ENCODE data around the gene GABRP. TPM values are rescaled to one million over a fixed set of nuclear protein-coding genes. Genes with fewer than 3 reads are reported as not detected.
A peak's percentile ranks its signal among the peaks of the same experiment; 100 is the strongest.

GABRP gene
- total RNA-seq, 1 experiment from 2014 or later: not detected

DNA sequence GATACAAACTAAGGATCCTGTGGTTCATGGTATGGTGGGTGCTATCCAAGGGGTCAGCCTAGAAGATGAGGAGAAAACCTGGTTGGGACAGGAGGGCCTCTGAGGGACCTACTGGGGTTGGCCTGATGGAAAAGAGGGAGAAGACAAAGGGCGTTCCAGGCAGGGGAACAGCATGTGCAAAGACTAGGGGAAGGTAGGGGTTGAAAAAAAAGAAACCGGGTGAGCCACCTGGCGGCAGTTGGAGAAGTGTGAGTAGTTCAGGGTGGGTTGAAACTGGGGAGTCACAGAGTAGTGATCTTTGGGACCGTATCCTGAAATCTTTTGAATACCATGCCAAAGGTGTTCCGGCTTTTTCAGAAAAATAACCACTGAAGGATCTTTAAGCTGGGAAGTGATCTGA lies 8.7 kb upstream of the GABRP start:
- in situ Hi-C loops (cut with HindIII; ENCODE audit: low pct_unique_long_range_greater_than_20kb, low sequenced_read_pairs): no loop called here
- no peak for DNase-seq (ENCODE audit: low read depth, low spot score)

GRCh38 chr5:170781946-170782345 lies 1.6 kb upstream of the GABRP start:
- in situ Hi-C loops (cut with HindIII; ENCODE audit: low pct_unique_long_range_greater_than_20kb, low sequenced_read_pairs): no loop called here
- no peak for DNase-seq (ENCODE audit: low read depth, low spot score)

DNA sequence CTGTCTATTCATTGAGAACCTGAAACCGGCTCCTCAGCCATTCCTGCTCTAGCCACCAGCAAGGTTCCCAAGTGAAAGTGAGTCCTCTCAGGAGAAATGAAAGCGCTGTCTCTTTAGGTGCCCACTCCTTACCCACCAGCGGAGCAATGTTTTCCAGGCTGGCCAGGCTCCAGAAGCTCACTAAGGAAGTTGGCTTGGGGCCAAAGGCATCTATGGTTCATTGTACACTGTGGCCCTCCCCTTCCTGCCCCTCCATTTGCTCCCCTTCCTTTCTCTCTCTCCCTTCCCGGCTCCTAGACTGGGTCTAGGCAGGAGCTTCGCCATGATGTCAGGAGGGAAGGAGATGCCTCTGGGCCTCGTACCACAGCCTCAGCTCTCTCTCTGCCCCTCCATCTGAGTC lies 1.1 kb upstream of the GABRP start:
- peak; percentile 14 for DNase-seq (ENCODE audit: low read depth, low spot score)

DNA sequence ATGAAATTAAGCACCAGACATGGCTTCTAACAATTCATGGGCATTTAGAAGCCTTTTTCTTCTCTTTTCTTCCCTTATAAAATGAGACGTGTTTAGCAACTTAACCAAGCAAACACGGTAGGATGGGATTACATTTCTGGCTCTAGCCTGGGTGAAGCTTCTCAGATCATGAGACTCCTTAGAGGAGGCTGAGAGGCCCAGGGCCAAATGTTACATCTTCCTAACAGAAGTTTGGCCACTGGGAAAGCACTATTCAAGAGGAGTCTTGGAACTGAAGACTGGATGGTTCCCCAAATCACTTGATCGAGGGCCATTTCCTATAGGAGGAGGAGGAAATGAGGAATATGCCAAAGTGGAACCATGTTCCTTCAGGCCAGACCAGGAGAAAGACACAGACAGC lies 1.9 kb downstream of the GABRP start:
- in situ Hi-C loops (cut with HindIII; ENCODE audit: low pct_unique_long_range_greater_than_20kb, low sequenced_read_pairs): no loop called here

More for the DNA sequence above, 1.1 kb upstream of the GABRP start:
- in situ Hi-C loops (cut with HindIII; ENCODE audit: low pct_unique_long_range_greater_than_20kb, low sequenced_read_pairs): no loop called here

DNA sequence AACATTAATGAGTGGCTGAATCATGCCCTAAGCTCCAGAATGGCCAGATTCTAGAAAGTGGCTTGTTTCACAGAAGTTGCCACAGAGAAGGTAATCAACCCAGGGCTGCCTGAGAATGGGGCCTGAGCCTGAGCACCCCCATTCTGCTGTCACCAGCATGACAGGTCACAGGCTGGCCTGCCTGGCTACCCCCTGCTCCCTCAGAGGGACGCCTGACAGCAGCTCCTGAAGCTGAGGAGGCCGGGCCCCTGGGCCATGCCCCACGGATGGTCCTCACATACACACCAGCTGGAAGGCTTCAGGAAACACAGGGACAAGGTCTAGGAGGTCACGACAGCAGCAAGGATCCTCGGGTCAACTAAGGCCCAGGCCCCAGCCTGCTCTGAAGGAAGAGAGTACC lies 3.7 kb downstream of the GABRP start:
- in situ Hi-C loops (cut with HindIII; ENCODE audit: low pct_unique_long_range_greater_than_20kb, low sequenced_read_pairs): no loop called here
- DNase-seq (ENCODE audit: low read depth, low spot score): no peak

More for the DNA sequence above, 1.9 kb downstream of the GABRP start:
- DNase-seq (ENCODE audit: low read depth, low spot score): no peak

DNA sequence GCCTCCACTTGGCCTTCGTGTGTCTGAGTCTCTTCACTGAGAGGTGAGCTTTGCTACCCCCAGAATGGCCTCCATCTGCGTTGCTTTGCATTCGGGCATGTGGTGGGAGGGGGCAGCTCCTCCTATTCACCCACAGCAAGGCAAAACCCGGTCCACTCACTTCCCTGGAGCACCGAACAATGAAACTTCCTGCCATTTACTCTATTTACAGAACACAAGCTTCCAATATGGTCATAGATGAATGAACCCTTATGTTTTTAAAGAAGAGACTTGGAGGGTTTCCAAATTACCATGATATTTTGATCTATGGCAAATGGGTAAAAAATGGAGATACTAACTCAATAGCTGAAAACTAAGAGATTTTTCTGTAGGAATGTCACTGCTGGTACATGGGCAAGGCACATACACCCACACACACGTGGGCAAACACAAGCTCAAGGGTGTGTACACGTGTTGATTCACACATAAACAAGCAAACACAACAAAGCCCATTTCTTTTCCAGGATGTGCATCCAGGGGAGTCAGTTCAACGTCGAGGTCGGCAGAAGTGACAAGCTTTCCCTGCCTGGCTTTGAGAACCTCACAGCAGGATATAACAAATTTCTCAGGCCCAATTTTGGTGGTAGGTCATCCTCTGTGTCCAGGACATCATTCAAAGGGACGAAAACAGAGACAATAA lies 5.2 kb downstream of the GABRP start:
- peak; percentile 7 for DNase-seq (ENCODE audit: low read depth, low spot score)
- in situ Hi-C loops (cut with HindIII; ENCODE audit: low pct_unique_long_range_greater_than_20kb, low sequenced_read_pairs): no loop called here

- in situ Hi-C loops (cut with HindIII; ENCODE audit: low pct_unique_long_range_greater_than_20kb, low sequenced_read_pairs): no loop called here
- peak; percentile 81 for DNase-seq (ENCODE audit: low read depth, low spot score)
These were observed 7.9 kb downstream of the GABRP start for GRCh38 chr5:170791325-170791954.

GRCh38 chr5:170792878-170793277 lies 9.4 kb downstream of the GABRP start:
- DNase-seq (ENCODE audit: low read depth, low spot score): no peak
- in situ Hi-C loops (cut with HindIII; ENCODE audit: low pct_unique_long_range_greater_than_20kb, low sequenced_read_pairs): no loop called here

GRCh38 chr5:170795154-170795553 lies 11.6 kb downstream of the GABRP start:
- DNase-seq (ENCODE audit: low read depth, low spot score): no peak
- in situ Hi-C loops (cut with HindIII; ENCODE audit: low pct_unique_long_range_greater_than_20kb, low sequenced_read_pairs): no loop called here

GRCh38 chr5:170805666-170806065 lies 22.1 kb downstream of the GABRP start:
- in situ Hi-C loops (cut with HindIII; ENCODE audit: low pct_unique_long_range_greater_than_20kb, low sequenced_read_pairs): no loop called here
- DNase-seq (ENCODE audit: low read depth, low spot score): no peak

DNA sequence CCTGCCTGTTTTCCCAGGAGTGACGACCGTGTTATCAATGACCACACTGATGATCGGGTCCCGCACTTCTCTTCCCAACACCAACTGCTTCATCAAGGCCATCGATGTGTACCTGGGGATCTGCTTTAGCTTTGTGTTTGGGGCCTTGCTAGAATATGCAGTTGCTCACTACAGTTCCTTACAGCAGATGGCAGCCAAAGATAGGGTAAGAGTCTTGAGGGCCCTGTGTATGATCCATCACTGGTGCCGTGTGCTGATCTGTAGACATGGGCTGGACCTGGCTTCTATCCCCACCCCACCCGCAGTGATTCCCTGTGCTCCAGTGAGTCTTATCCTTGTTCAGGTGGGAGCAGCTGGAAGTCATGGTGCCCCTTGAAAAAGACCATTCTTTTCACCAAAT lies 26.0 kb downstream of the GABRP start:
- peak; percentile 81 for DNase-seq (ENCODE audit: low read depth, low spot score)
- in situ Hi-C loops (cut with HindIII; ENCODE audit: low pct_unique_long_range_greater_than_20kb, low sequenced_read_pairs): no loop called here

- in situ Hi-C loops (cut with HindIII; ENCODE audit: low pct_unique_long_range_greater_than_20kb, low sequenced_read_pairs): no loop called here
- no peak for DNase-seq (ENCODE audit: low read depth, low spot score)
These were observed 28.2 kb downstream of the GABRP start for GRCh38 chr5:170811719-170812118.

DNA sequence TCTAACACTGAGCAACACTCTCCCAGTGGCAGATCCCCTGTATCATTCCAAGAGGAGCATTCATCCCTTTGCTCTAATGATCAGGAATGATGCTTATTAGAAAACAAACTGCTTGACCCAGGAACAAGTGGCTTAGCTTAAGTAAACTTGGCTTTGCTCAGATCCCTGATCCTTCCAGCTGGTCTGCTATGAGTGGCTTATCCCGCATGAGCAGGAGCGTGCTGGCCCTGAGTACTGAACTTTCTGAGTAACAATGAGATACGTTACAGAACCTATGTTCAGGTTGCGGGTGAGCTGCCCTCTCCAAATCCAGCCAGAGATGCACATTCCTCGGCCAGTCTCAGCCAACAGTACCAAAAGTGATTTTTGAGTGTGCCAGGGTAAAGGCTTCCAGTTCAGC lies 29.7 kb downstream of the GABRP start:
- in situ Hi-C loops (cut with HindIII; ENCODE audit: low pct_unique_long_range_greater_than_20kb, low sequenced_read_pairs): no loop called here
- DNase-seq (ENCODE audit: low read depth, low spot score): no peak

DNA sequence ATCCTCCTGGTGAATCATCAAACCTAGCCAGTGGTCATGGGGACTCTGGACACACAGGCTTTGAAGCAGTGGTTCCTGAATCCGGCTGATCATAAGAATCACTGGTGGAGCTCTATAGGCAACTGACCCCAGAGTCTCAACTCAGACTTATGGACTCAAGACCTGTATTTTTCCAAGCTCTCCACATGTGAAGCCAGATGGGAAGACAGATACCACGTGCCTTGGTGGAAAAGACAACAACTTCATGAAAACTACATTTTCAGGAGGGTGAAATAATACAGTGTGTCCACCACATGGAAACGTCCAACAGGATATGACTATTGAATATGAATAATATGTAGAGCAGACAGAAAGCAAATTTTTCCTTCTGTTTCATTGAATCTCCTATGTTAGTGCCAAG lies 33.7 kb downstream of the GABRP start:
- in situ Hi-C loops (cut with HindIII; ENCODE audit: low pct_unique_long_range_greater_than_20kb, low sequenced_read_pairs): no loop called here
- DNase-seq (ENCODE audit: low read depth, low spot score): no peak

DNA sequence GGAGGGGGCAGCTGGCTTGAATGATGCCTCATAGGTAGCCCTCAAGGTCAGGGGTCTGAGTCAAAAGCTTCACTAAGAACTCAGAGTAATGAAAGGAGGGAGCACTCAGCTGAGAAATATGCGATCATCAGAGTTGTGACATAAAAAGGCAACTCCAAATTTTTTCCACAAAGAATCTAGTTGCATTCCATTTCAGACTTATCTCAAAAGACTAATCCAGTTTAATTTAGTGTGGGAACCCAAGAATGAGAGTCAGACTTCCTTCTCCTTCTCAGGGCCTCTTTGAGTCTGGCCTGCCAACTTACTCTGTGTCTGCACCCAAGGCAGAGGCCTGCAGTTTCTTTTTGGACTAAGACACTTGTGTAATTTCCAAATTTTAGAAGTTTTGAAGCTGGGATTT lies 34.7 kb downstream of the GABRP start:
- DNase-seq (ENCODE audit: low read depth, low spot score): no peak
- in situ Hi-C loops (cut with HindIII; ENCODE audit: low pct_unique_long_range_greater_than_20kb, low sequenced_read_pairs): no loop called here

GRCh38 chr5:170819824-170820223 lies 36.3 kb downstream of the GABRP start:
- in situ Hi-C loops (cut with HindIII; ENCODE audit: low pct_unique_long_range_greater_than_20kb, low sequenced_read_pairs): no loop called here
- no peak for DNase-seq (ENCODE audit: low read depth, low spot score)

GRCh38 chr5:170821257-170821800 lies 37.8 kb downstream of the GABRP start:
- in situ Hi-C loops (cut with HindIII; ENCODE audit: low pct_unique_long_range_greater_than_20kb, low sequenced_read_pairs): no loop called here
- DNase-seq (ENCODE audit: low read depth, low spot score): no peak

- DNase-seq (ENCODE audit: low read depth, low spot score): no peak
- in situ Hi-C loops (cut with HindIII; ENCODE audit: low pct_unique_long_range_greater_than_20kb, low sequenced_read_pairs): no loop called here
These were observed 42.6 kb downstream of the GABRP start for GRCh38 chr5:170826117-170826516.

DNA sequence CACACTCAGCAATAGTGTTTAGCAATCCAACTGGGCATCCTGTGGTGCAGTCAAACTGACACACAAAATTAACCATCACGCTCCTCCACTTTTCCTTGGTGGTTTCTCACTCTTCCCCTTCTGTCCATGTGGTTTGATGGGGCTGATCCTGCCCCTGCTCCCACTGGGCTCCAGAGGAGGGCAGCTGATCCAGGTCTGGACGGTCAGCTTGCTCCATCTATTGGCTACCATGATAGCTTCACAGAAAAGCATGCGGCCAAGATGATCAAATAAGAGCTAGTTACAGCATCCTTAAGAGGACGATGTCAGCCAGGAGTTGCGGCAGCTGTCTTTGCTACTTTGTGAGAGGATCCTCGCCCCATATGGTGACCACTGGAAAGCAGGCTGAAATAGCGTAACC lies 48.7 kb downstream of the GABRP start:
- in situ Hi-C loops (cut with HindIII; ENCODE audit: low pct_unique_long_range_greater_than_20kb, low sequenced_read_pairs): no loop called here
- DNase-seq (ENCODE audit: low read depth, low spot score): peak; percentile 40
